Astrocyte (in vitro differentiated cells and primary cell): ENCODE data around the gene CFAP157. TPM values are rescaled to one million over a fixed set of nuclear protein-coding genes. Genes with fewer than 3 reads are reported as not detected.

Experiments
- DNase-seq: peaks from one replicate; pipeline ENCODE4 v3.0.0-alpha.2; 2010; ENCODE audit warnings: low read depth
- FAIRE-seq: peaks from 2 replicates; lab custom pipeline; 2011; peaks lifted over from hg19 to GRCh38; lab: Jason Lieb, UNC
- H2AFZ ChIP-seq: 2 replicates; pipeline ENCODE4 v1.6.0; 2012; ENCODE audit warnings: low read depth, low read length, inconsistent platforms
- H3K27ac ChIP-seq: 2 replicates; pipeline ENCODE4 v1.5.1; 2011; ENCODE audit warnings: low read depth, low read length, inconsistent platforms
- H3K27me3 ChIP-seq: 2 replicates; pipeline ENCODE4 v1.6.0; 2011; ENCODE audit warnings: low read length, inconsistent platforms; ENCODE audit not compliant: insufficient read depth
- H3K36me3 ChIP-seq: 2 replicates; pipeline ENCODE4 v1.5.1; 2011; ENCODE audit warnings: low read length, inconsistent platforms; ENCODE audit not compliant: insufficient read depth
- H3K4me1 ChIP-seq: 2 replicates; pipeline ENCODE4 v1.5.1; 2011; ENCODE audit warnings: low read length, inconsistent platforms; ENCODE audit not compliant: insufficient read depth
- H3K4me2 ChIP-seq: 2 replicates; pipeline ENCODE4 v1.6.0; 2012; ENCODE audit warnings: low read length, inconsistent platforms
- H3K4me3 ChIP-seq: 2 replicates; pipeline ENCODE4 v1.5.1; 2011; ENCODE audit warnings: low read depth, mild to moderate bottlenecking, low read length, inconsistent platforms; ENCODE audit not compliant: insufficient read depth
- H3K79me2 ChIP-seq: 2 replicates; pipeline ENCODE4 v1.6.0; 2012; ENCODE audit warnings: mild to moderate bottlenecking, low read length, inconsistent platforms; ENCODE audit not compliant: insufficient read depth
- H3K9ac ChIP-seq: 2 replicates; pipeline ENCODE4 v1.6.0; 2012; ENCODE audit warnings: mild to moderate bottlenecking, low read length, inconsistent platforms
- H3K9me3 ChIP-seq: 2 replicates; pipeline ENCODE4 v1.5.1; 2012; ENCODE audit warnings: low read depth, mild to moderate bottlenecking, low read length, inconsistent platforms; ENCODE audit not compliant: insufficient read depth
- H4K20me1 ChIP-seq: 2 replicates; pipeline ENCODE4 v1.6.0; 2012; ENCODE audit warnings: low read length, inconsistent platforms; ENCODE audit not compliant: insufficient read depth
- H3K27ac Mint-ChIP-seq: one replicate; pipeline ENCODE4 v1.8.0; 2021; ENCODE audit warnings: mild to moderate bottlenecking, mixed read lengths; ENCODE audit not compliant: unreplicated experiment
- H3K27me3 Mint-ChIP-seq: one replicate; pipeline ENCODE4 v1.8.0; 2021; ENCODE audit warnings: low read depth, mixed read lengths; ENCODE audit not compliant: unreplicated experiment
- H3K36me3 Mint-ChIP-seq: one replicate; pipeline ENCODE4 v1.8.0; 2021; ENCODE audit warnings: low read depth, mixed read lengths; ENCODE audit not compliant: unreplicated experiment
- H3K4me1 Mint-ChIP-seq: one replicate; pipeline ENCODE4 v1.8.0; 2021; ENCODE audit warnings: low read depth, mixed read lengths; ENCODE audit not compliant: unreplicated experiment
- H3K4me3 Mint-ChIP-seq: one replicate; pipeline ENCODE4 v1.8.0; 2021; ENCODE audit warnings: mild to moderate bottlenecking, moderate library complexity, mixed read lengths; ENCODE audit not compliant: unreplicated experiment
- H3K9me3 Mint-ChIP-seq: one replicate; pipeline ENCODE4 v1.8.0; 2021; ENCODE audit warnings: mild to moderate bottlenecking, mixed read lengths; ENCODE audit not compliant: unreplicated experiment
- CTCF ChIP-seq: IDR thresholded peaks from 2 replicates; pipeline ENCODE4 v1.5.1; 2011; ENCODE audit warnings: low read depth, mild to moderate bottlenecking, inconsistent platforms, low read length, moderate library complexity; ENCODE audit not compliant: insufficient read depth
- EZH2 ChIP-seq: IDR thresholded peaks from 2 replicates; pipeline ENCODE4 v1.6.1; 2012; ENCODE audit warnings: mild to moderate bottlenecking, low read length, inconsistent platforms; ENCODE audit not compliant: insufficient read depth
- total RNA-seq: library from RNA; stranded (reverse); gene quantifications from 2 replicates; pipeline ENCODE4 v1.2.1, GENCODE V29; 2021

Gene CFAP157
- total RNA-seq, 1 donor from 2014 or later = 0.09 TPM

- Mint-ChIP-seq H3K27ac (no peak overlapping the region), H3K4me3 (no peak overlapping the region), H3K27me3 (peaks cover 4% of the 10 kb centered on the region), H3K36me3 (peaks cover 38% of the 10 kb centered on the region), H3K4me1 (peaks cover 16% of the 10 kb centered on the region), H3K9me3 (no peaks in the 10 kb centered on the region)
- no peak for DNase-seq
- no peak for FAIRE-seq
- H3K27ac ChIP-seq = no peak overlapping the region
- H3K4me2 ChIP-seq = no peak overlapping the region
- H3K36me3 ChIP-seq = peaks cover 4% of the 10 kb centered on the region
- H2AFZ ChIP-seq = no peak overlapping the region
- H3K27me3 ChIP-seq = no peaks in the 10 kb centered on the region
- no peak overlapping the region for H3K4me3 ChIP-seq
- TF ChIP-seq CTCF (no peak), EZH2 (no peak)
- no peak overlapping the region for H3K9ac ChIP-seq
- H3K79me2 ChIP-seq = no peaks in the 10 kb centered on the region
- peaks cover 16% of the 10 kb centered on the region for H3K4me1 ChIP-seq
- H3K9me3 ChIP-seq = no peaks in the 10 kb centered on the region
- H4K20me1 ChIP-seq = no peaks in the 10 kb centered on the region
Measured at GRCh38 chr9:127682351-127683136, 24.2 kb upstream of the CFAP157 start.

- peaks cover 3% of the 10 kb centered on the region for H3K27me3 Mint-ChIP-seq
- H3K9me3 Mint-ChIP-seq = no peaks in the 10 kb centered on the region
- no peak overlapping the region for H3K9ac ChIP-seq
- DNase-seq = peak; percentile 30
- no peaks in the 10 kb centered on the region for H3K27me3 ChIP-seq
- peaks cover 16% of the 10 kb centered on the region for H3K4me1 Mint-ChIP-seq
- FAIRE-seq = no peak
- H2AFZ ChIP-seq = no peak overlapping the region
- no peaks in the 10 kb centered on the region for H3K79me2 ChIP-seq
- H3K9me3 ChIP-seq = no peaks in the 10 kb centered on the region
- H3K36me3 ChIP-seq = peaks cover 7% of the 10 kb centered on the region
- no peak for TF ChIP-seq CTCF
- no peak for TF ChIP-seq EZH2
- peak overlapping the region; percentile 86 for H3K27ac Mint-ChIP-seq
- H3K36me3 Mint-ChIP-seq = peaks cover 40% of the 10 kb centered on the region
- no peak overlapping the region for H3K4me2 ChIP-seq
- no peak overlapping the region for H3K4me3 Mint-ChIP-seq
- peaks cover 16% of the 10 kb centered on the region for H3K4me1 ChIP-seq
- no peaks in the 10 kb centered on the region for H4K20me1 ChIP-seq
- no peak overlapping the region for H3K27ac ChIP-seq
- H3K4me3 ChIP-seq = no peak overlapping the region
Measured at GRCh38 chr9:127683723-127684122, 23.1 kb upstream of the CFAP157 start.

GRCh38 chr9:127684576-127684975, 22.2 kb upstream of the CFAP157 start:
- Histone ChIP-seq H3K9ac (no peak overlapping the region), H3K9me3 (no peaks in the 10 kb centered on the region), H3K4me1 (peaks cover 16% of the 10 kb centered on the region), H3K27ac (no peak overlapping the region), H3K36me3 (peaks cover 7% of the 10 kb centered on the region), H2AFZ (no peak overlapping the region), H3K79me2 (no peaks in the 10 kb centered on the region), H3K4me3 (no peak overlapping the region), H3K27me3 (no peaks in the 10 kb centered on the region), H3K4me2 (peak overlapping the region; percentile 60), H4K20me1 (no peaks in the 10 kb centered on the region)
- Mint-ChIP-seq H3K36me3 (peaks cover 37% of the 10 kb centered on the region), H3K27me3 (no peaks in the 10 kb centered on the region), H3K4me1 (peaks cover 17% of the 10 kb centered on the region), H3K4me3 (no peak overlapping the region), H3K9me3 (no peaks in the 10 kb centered on the region), H3K27ac (peak overlapping the region; percentile 27)
- FAIRE-seq = no peak
- TF ChIP-seq EZH2 (no peak), CTCF (no peak)
- DNase-seq = peak; percentile 35
